ENCODE results near the gene HDAC9. TPM values are rescaled to one million over a fixed set of nuclear protein-coding genes. Genes with fewer than 3 reads are reported as not detected.

Gene HDAC9
- polyA plus RNA-seq, 2 of the 4 experiments (the other 2 are of a cell fraction): 0.05 to 0.26 TPM

GRCh38 chr7:18760046-18760445 lies 264.5 kb downstream of the HDAC9 start:
- Histone ChIP-seq H3K9me3 (no peaks in the 10 kb centered on the region), H3K4me3 (no peak overlapping the region), H3K4me2 (no peak overlapping the region), H3K4me1 (no peaks in the 10 kb centered on the region), H3K27ac (no peak overlapping the region)
- ChIA-PET CTCF (no interaction called here), POLR2A (no interaction called here)
- WGBS (ENCODE audit: missing lambda C conversion rate): 32% methylated on average over 5 of the region's 5 CpGs
- TF ChIP-seq KDM5A (IDR thresholded peaks at IDR 0.05) (no peak), MAZ (IDR thresholded peaks at IDR 0.05; ENCODE audit: borderline replicate concordance, low read depth, low read length) (no peak), JUN (IDR thresholded peaks at IDR 0.05) (no peak), POLR2A (IDR thresholded peaks at IDR 0.05; ENCODE audit: low read length) (no peak), HOXB13 (CRISPR knock-in tag; IDR thresholded peaks at IDR 0.05; ENCODE audit: low read depth) (no peak), MAFK (IDR thresholded peaks at IDR 0.05; ENCODE audit: partially characterized antibody) (peak; percentile 24)
- TF ChIP-seq, protein P1, sequence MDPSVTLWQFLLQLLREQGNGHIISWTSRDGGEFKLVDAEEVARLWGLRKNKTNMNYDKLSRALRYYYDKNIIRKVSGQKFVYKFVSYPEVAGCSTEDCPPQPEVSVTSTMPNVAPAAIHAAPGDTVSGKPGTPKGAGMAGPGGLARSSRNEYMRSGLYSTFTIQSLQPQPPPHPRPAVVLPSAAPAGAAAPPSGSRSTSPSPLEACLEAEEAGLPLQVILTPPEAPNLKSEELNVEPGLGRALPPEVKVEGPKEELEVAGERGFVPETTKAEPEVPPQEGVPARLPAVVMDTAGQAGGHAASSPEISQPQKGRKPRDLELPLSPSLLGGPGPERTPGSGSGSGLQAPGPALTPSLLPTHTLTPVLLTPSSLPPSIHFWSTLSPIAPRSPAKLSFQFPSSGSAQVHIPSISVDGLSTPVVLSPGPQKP (IDR thresholded peaks at IDR 0.05; ENCODE audit: low read depth, low read length): no peak
- DNase-seq (ENCODE audit: low read depth in 1 of 2, low spot score in 1 of 2) (no peak), FAIRE-seq (no peak), ATAC-seq (no peak)

GRCh38 chr7:18760631-18761445 lies 265.3 kb downstream of the HDAC9 start:
- H3K4me3 ChIP-seq: no peak overlapping the region
- DNase-seq (ENCODE audit: low read depth in 1 of 2, low spot score in 1 of 2) (no peak), ATAC-seq (no peak), FAIRE-seq (no peak)
- H3K4me2 ChIP-seq: no peak overlapping the region
- H3K4me1 ChIP-seq: no peaks in the 10 kb centered on the region
- POLR2A ChIA-PET: no interaction called here
- whole genome bisulfite sequencing (ENCODE audit: missing lambda C conversion rate): 31% methylated on average over 7 of the region's 7 CpGs
- CTCF ChIA-PET: no interaction called here
- no peak overlapping the region for H3K27ac ChIP-seq
- H3K9me3 ChIP-seq: no peaks in the 10 kb centered on the region
- TF ChIP-seq TP53 (CRISPR knock-in tag; IDR thresholded peaks at IDR 0.05): no peak
- TF ChIP-seq RAD21 (conservative IDR thresholded peaks at IDR 0.05 in 1 of 2, IDR thresholded peaks at IDR 0.05 in 1 of 2): no peak
- TF ChIP-seq HMGXB4 (CRISPR knock-in tag; IDR thresholded peaks at IDR 0.05; ENCODE audit: borderline replicate concordance): no peak
- TF ChIP-seq RARB (CRISPR knock-in tag; IDR thresholded peaks at IDR 0.05): no peak
- TF ChIP-seq HOXB5 (CRISPR knock-in tag; IDR thresholded peaks at IDR 0.05): no peak
- no peak for TF ChIP-seq NR3C1 (IDR thresholded peaks at IDR 0.05)
- no peak for TF ChIP-seq FOXS1 (CRISPR knock-in tag; IDR thresholded peaks at IDR 0.05)
- no peak for TF ChIP-seq NPAS2 (CRISPR knock-in tag; IDR thresholded peaks at IDR 0.05; ENCODE audit: borderline replicate concordance)
- no peak for TF ChIP-seq POLR2A (IDR thresholded peaks at IDR 0.05; ENCODE audit: low read length)

- Histone ChIP-seq H3K27ac (no peak overlapping the region), H3K4me1 (no peaks in the 10 kb centered on the region), H3K4me3 (no peak overlapping the region), H3K9me3 (no peaks in the 10 kb centered on the region), H3K4me2 (no peak overlapping the region)
- FAIRE-seq (no peak), ATAC-seq (no peak), DNase-seq (ENCODE audit: low read depth in 1 of 2, low spot score in 1 of 2) (no peak)
- 11% methylated on average over 3 of the region's 3 CpGs for WGBS (ENCODE audit: missing lambda C conversion rate)
- ChIA-PET CTCF (interaction anchor here (0.6 kb wide), 1 partner anchor 22 kb away, joined by 4 read pairs; no protein-coding TSS in a partner anchor), POLR2A (no interaction called here)
- TF ChIP-seq ZSCAN20 (CRISPR knock-in tag; IDR thresholded peaks at IDR 0.05) (no peak), BHLHE40 (IDR thresholded peaks at IDR 0.05; ENCODE audit: low read depth, low read length) (no peak), NPAS2 (CRISPR knock-in tag; IDR thresholded peaks at IDR 0.05; ENCODE audit: borderline replicate concordance) (no peak), MYC (IDR thresholded peaks at IDR 0.05; ENCODE audit: borderline replicate concordance, low read length) (no peak), USF2 (IDR thresholded peaks at IDR 0.05) (no peak), EP300 (IDR thresholded peaks at IDR 0.05) (no peak), CHD4 (IDR thresholded peaks at IDR 0.05; ENCODE audit: borderline replicate concordance) (no peak), ATOH8 (CRISPR knock-in tag; IDR thresholded peaks at IDR 0.05; ENCODE audit: low read depth) (no peak), CHD2 (IDR thresholded peaks at IDR 0.05; ENCODE audit: low read length, partially characterized antibody) (no peak), ESRRA (IDR thresholded peaks at IDR 0.05; ENCODE audit: borderline replicate concordance, low read length) (no peak), HDAC2 (IDR thresholded peaks at IDR 0.05) (no peak), PHF8 (IDR thresholded peaks at IDR 0.05; ENCODE audit: borderline replicate concordance, low read depth) (no peak), HOXB5 (CRISPR knock-in tag; IDR thresholded peaks at IDR 0.05) (no peak), SREBF2 (IDR thresholded peaks at IDR 0.05) (no peak)
- TF ChIP-seq, protein P2, sequence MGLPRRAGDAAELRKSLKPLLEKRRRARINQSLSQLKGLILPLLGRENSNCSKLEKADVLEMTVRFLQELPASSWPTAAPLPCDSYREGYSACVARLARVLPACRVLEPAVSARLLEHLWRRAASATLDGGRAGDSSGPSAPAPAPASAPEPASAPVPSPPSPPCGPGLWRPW (IDR thresholded peaks at IDR 0.05): no peak
- TF ChIP-seq, protein P1 (IDR thresholded peaks at IDR 0.05; ENCODE audit: low read depth, low read length): no peak
Measured at GRCh38 chr7:18762189-18762588, 266.6 kb downstream of the HDAC9 start.
